PC-9 (cell line): Measurements from ENCODE around the gene APBA3.

Source experiments
- CTCF ChIP-seq: fragments of 200-600 bp; sonication (generic); conservative IDR thresholded peaks from 2 replicates; pipeline ENCODE4 v1.6.1; 2017; ENCODE audit warnings: mixed run types, antibody characterized with exemption, mild to moderate bottlenecking, moderate library complexity
- EZH2 ChIP-seq: fragments of 200-600 bp; sonication (generic); IDR thresholded peaks from 2 replicates; pipeline ENCODE4 v1.8.0; 2017; ENCODE audit warnings: antibody characterized with exemption, low read depth

DNA sequence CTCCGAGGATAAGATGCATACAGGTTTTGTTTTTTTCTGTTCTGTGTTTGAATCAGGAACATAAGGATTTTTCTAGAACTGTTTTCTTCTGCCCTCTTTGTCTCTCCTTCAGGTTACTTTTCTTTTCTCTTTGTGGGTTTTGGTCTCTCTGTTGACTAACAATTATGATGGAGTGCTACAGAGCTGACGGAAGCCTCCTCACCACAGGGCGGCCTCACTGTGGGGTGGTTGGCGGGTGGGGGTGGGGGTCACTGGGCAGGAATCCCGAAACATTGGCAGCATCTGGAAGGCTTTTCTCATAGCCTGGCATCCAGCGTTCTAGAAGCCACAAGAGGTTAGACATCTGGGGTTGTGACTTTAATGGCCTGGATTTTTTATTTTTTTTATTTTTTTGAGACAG is 36.6 kb upstream of the APBA3 start:
- no peak for TF ChIP-seq CTCF
- no peak for TF ChIP-seq EZH2
